Karpas-422 (cell line): Measurements from ENCODE around the gene GUK1. TPM values are rescaled to one million over a fixed set of nuclear protein-coding genes. Genes with fewer than 3 reads are reported as not detected.

Experiments
- DNase-seq: peaks from one replicate; pipeline ENCODE4 v3.0.0-alpha.2; 2015
- H2AFZ ChIP-seq: fragments of 200-600 bp; sonication (generic); 2 replicates; pipeline ENCODE4 v1.6.1; 2014; ENCODE audit warnings: antibody characterized with exemption, low read length, mixed read lengths
- H3K27ac ChIP-seq: fragments of 200-600 bp; sonication (generic); 2 replicates; pipeline ENCODE4 v1.5.1; 2014; ENCODE audit warnings: mild to moderate bottlenecking, low read length, moderate library complexity
- H3K27me3 ChIP-seq: fragments of 200-600 bp; sonication (generic); 2 replicates; pipeline ENCODE4 v1.6.1; 2014; ENCODE audit warnings: low read length, mixed read lengths
- H3K36me3 ChIP-seq: fragments of 200-600 bp; sonication (generic); 2 replicates; pipeline ENCODE4 v1.6.1; 2014; ENCODE audit warnings: low read length, mixed read lengths; ENCODE audit not compliant: insufficient read depth
- H3K4me1 ChIP-seq: fragments of 200-600 bp; sonication (generic); 2 replicates; pipeline ENCODE4 v1.6.1; 2014; ENCODE audit warnings: mild to moderate bottlenecking, low read length, mixed read lengths
- H3K4me2 ChIP-seq: fragments of 200-600 bp; sonication (generic); 2 replicates; pipeline ENCODE4 v1.6.1; 2014; ENCODE audit warnings: low read length, low read depth, mild to moderate bottlenecking; ENCODE audit not compliant: poor library complexity, severe bottlenecking
- H3K4me3 ChIP-seq: fragments of 200-600 bp; sonication (generic); 2 replicates; pipeline ENCODE4 v1.5.1; 2014; ENCODE audit warnings: mild to moderate bottlenecking, antibody characterized with exemption, low read length, mixed read lengths
- H3K79me2 ChIP-seq: fragments of 200-600 bp; sonication (generic); 2 replicates; pipeline ENCODE4 v1.6.1; 2014; ENCODE audit warnings: mild to moderate bottlenecking, low read length, mixed read lengths
- H3K9ac ChIP-seq: fragments of 200-600 bp; sonication (generic); 2 replicates; pipeline ENCODE4 v1.6.0; 2014; ENCODE audit warnings: low read length
- H3K9me2 ChIP-seq: fragments of 200-600 bp; sonication (generic), shearing (Covaris generic); replicated peaks from 2 replicates; pipeline ENCODE4 v1.6.0; 2014; ENCODE audit warnings: mild to moderate bottlenecking, low read length, moderate library complexity; ENCODE audit not compliant: insufficient read depth
- H3K9me3 ChIP-seq: fragments of 300-700, 200-600 bp; sonication (generic); 2 replicates; pipeline ENCODE4 v1.6.1; 2014; ENCODE audit warnings: low read length, mixed read lengths
- H4K20me1 ChIP-seq: fragments of 200-600 bp; sonication (generic); 2 replicates; pipeline ENCODE4 v1.6.1; 2014; ENCODE audit warnings: mild to moderate bottlenecking, antibody characterized with exemption, low read length, low read depth; ENCODE audit not compliant: insufficient read depth
- small RNA-seq: library from RNA; depleted of rRNA; stranded (forward); fragments of <200 nt; gene quantifications from one replicate; pipeline ENCODE3, GENCODE V24; 2014
- total RNA-seq: library from RNA; depleted of rRNA; stranded (reverse); fragments of >200 nt; shearing (Covaris generic); gene quantifications from 2 replicates; pipeline ENCODE4 v1.2.3, GENCODE V29; 2014; ENCODE audit warnings: low replicate concordance; rRNA removed

GUK1 gene
- total RNA-seq, 1 experiment from 2014 or later = 74.4 TPM

GRCh38 chr1:228197555-228198147, 57.6 kb downstream of the GUK1 start:
- Histone ChIP-seq H3K4me1 (no peaks in the 10 kb centered on the region), H3K9ac (no peak overlapping the region), H3K4me3 (no peak overlapping the region), H3K9me3 (peaks cover 13% of the 10 kb centered on the region), H3K79me2 (no peaks in the 10 kb centered on the region), H3K4me2 (no peak overlapping the region), H3K9me2 (no peaks in the 10 kb centered on the region), H3K27me3 (0 out of 2 replicates have a peak, but pooled peaks cover 4% of the 10 kb centered on the region), H3K27ac (no peak overlapping the region), H4K20me1 (no peaks in the 10 kb centered on the region), H2AFZ (no peak overlapping the region), H3K36me3 (no peaks in the 10 kb centered on the region)
- DNase-seq = no peak

Small RNA genes lying within 50 kb of the gene (small RNA-seq; reads per million reads assigned to genes)
- gene AL359510.1 = not detected

Other genes starting within 250 kb of the GUK1 start
- not detected in 2 replicates for gene WNT9A, start 192.3 kb upstream of the GUK1 start, total RNA-seq
- not detected in 2 replicates for gene WNT3A, start 133.3 kb upstream of the GUK1 start, total RNA-seq
- 107 and 139 TPM in 2 replicates for gene ARF1, start 57.6 kb upstream of the GUK1 start, total RNA-seq
- 10.4 and 24.7 TPM in 2 replicates for gene C1orf35, start 37.0 kb upstream of the GUK1 start, total RNA-seq
- gene MRPL55, start 31.0 kb upstream of the GUK1 start, total RNA-seq = 76.6 and 79.2 TPM in 2 replicates
- 0.69 TPM in 1 of 2 replicates, not detected in the other for gene GJC2, start 9.7 kb downstream of the GUK1 start, total RNA-seq
- gene IBA57, start 25.5 kb downstream of the GUK1 start, total RNA-seq = 3.2 and 3.6 TPM in 2 replicates
- gene OBSCN, start 67.8 kb downstream of the GUK1 start, total RNA-seq = 17.5 and 24.4 TPM in 2 replicates